ENCODE results near the gene OTULIN.

DNA sequence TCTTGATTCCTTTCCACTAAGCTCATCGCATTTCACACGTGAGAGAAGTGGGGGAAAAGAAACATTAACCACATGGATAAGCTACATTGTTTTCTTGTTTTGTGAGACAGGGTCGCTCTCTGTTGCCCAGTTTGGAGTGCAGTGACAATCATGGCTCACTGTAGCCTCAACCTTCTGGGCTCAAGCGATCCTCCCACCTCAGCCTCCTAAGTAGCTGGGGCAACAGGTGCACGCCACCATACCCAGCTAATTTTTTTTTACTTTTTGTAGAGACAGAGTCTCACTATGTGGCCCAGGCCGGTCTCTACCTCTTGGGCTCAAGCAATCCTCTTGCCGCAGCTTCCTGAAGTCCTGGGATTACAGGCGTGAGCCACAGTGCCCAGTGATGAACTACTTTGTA is 2.8 kb downstream of the OTULIN start:
- no peak for TF ChIP-seq MAZ (IDR thresholded peaks at IDR 0.05; ENCODE audit: borderline replicate concordance, low read depth, low read length)
- TF ChIP-seq, protein P1, sequence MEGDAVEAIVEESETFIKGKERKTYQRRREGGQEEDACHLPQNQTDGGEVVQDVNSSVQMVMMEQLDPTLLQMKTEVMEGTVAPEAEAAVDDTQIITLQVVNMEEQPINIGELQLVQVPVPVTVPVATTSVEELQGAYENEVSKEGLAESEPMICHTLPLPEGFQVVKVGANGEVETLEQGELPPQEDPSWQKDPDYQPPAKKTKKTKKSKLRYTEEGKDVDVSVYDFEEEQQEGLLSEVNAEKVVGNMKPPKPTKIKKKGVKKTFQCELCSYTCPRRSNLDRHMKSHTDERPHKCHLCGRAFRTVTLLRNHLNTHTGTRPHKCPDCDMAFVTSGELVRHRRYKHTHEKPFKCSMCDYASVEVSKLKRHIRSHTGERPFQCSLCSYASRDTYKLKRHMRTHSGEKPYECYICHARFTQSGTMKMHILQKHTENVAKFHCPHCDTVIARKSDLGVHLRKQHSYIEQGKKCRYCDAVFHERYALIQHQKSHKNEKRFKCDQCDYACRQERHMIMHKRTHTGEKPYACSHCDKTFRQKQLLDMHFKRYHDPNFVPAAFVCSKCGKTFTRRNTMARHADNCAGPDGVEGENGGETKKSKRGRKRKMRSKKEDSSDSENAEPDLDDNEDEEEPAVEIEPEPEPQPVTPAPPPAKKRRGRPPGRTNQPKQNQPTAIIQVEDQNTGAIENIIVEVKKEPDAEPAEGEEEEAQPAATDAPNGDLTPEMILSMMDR (conservative IDR thresholded peaks at IDR 0.05; ENCODE audit: low read depth, low read length) = no peak
- no peak for TF ChIP-seq NFE2L2 (IDR thresholded peaks at IDR 0.05; ENCODE audit: low read depth, low read length)
- no peak for TF ChIP-seq RAD21 (IDR thresholded peaks at IDR 0.05; ENCODE audit: low read length)
- no peak for TF ChIP-seq SMC3 (IDR thresholded peaks at IDR 0.05; ENCODE audit: low read depth, low read length)
- no peak for TF ChIP-seq CEBPB (IDR thresholded peaks at IDR 0.05; ENCODE audit: low read depth, low read length)
- no peak for TF ChIP-seq RCOR1 (IDR thresholded peaks at IDR 0.05; ENCODE audit: insufficient replicate concordance, low read length)
- no peak for TF ChIP-seq POLR2A (IDR thresholded peaks at IDR 0.05; ENCODE audit: low read depth, low read length)

All from IMR-90 (cell line).